ENCODE measurements around the gene PERM1. TPM values are rescaled to one million over a fixed set of nuclear protein-coding genes. Genes with fewer than 3 reads are reported as not detected.

The PERM1 gene
- not detected in 2 replicates for total RNA-seq

GRCh38 chr1:981955-982558, at the start of gene PERM1:
Gene PERM1 (minus strand): TSS chr1:982093. CDS start chr1:981029, 1,064 bp downstream.

GRCh38 chr1:1020000-1020404, 38.1 kb upstream of the PERM1 start, which contains the start of gene AGRN:
Gene AGRN (plus strand): TSS chr1:1020120. CDS start chr1:1020173, 53 bp downstream.

GRCh38 chr1:1013105-1013921, 31.4 kb upstream of the PERM1 start, which contains the start of gene ISG15:
Gene ISG15 (plus strand): TSS chr1:1013497. CDS start chr1:1013574, 77 bp downstream.

GRCh38 chr1:999725-1000356, 17.9 kb upstream of the PERM1 start, which contains the start of gene HES4:
Gene HES4 (minus strand): TSS chr1:1000097. CDS start chr1:999973, 124 bp downstream.

GRCh38 chr1:966135-966703, 15.7 kb downstream of the PERM1 start, which contains the start of gene PLEKHN1:
Gene PLEKHN1 (plus strand): TSS chr1:966482. CDS start chr1:966532, 50 bp downstream.

GRCh38 chr1:960363-961131, 21.3 kb downstream of the PERM1 start, which contains the start of gene KLHL17:
Gene KLHL17 (plus strand): TSS chr1:960584. CDS start chr1:960694, 110 bp downstream.

GRCh38 chr1:958823-959730, 22.8 kb downstream of the PERM1 start, which contains the start of gene NOC2L:
Gene NOC2L (minus strand): TSS chr1:959256. CDS start chr1:959240, 16 bp downstream.

Other genes starting within 250 kb of the PERM1 start
- gene SAMD11, start 58.2 kb downstream of the PERM1 start, total RNA-seq, result 3.2 and 8.2 TPM in 2 replicates
- gene NOC2L, start 22.8 kb downstream of the PERM1 start, total RNA-seq, result 98.6 and 102 TPM in 2 replicates
- gene KLHL17, start 21.5 kb downstream of the PERM1 start, total RNA-seq, result 3.5 and 10.5 TPM in 2 replicates
- 0.29 and 1.8 TPM in 2 replicates for gene PLEKHN1, start 15.6 kb downstream of the PERM1 start, total RNA-seq
- gene HES4, start 18.0 kb upstream of the PERM1 start, total RNA-seq, result 0.35 TPM in 1 of 2 replicates, not detected in the other
- 43.4 and 102 TPM in 2 replicates for gene ISG15, start 31.4 kb upstream of the PERM1 start, total RNA-seq
- 93.2 and 102 TPM in 2 replicates for gene AGRN, start 38.0 kb upstream of the PERM1 start, total RNA-seq
- gene RNF223, start 92.2 kb upstream of the PERM1 start, total RNA-seq, result not detected in 2 replicates
- 14.4 and 24.2 TPM in 2 replicates for gene C1orf159, start 134.0 kb upstream of the PERM1 start, total RNA-seq
- not detected in 2 replicates for gene TTLL10, start 191.8 kb upstream of the PERM1 start, total RNA-seq
- 1.9 and 3.7 TPM in 2 replicates for gene TNFRSF18, start 224.5 kb upstream of the PERM1 start, total RNA-seq
- gene TNFRSF4, start 232.1 kb upstream of the PERM1 start, total RNA-seq, result not detected in 2 replicates
- gene SDF4, start 249.9 kb upstream of the PERM1 start, total RNA-seq, result 216 and 244 TPM in 2 replicates

Data from myometrial cell (primary cell).